Inferior parietal cortex (tissue), 1 donor: ENCODE data around the gene MKLN1.
A peak's percentile ranks its signal among the peaks of the same experiment; 100 is the strongest.
"Not testable (repeated sequence)": the region's sequence is repeated elsewhere in the genome, so short reads cannot be mapped to it uniquely, and the experiment has no call there.

ENCODE experiments used
- DNase-seq: peaks from one replicate; pipeline ENCODE4 v3.0.0-alpha.2; 2016; ENCODE audit errors: extremely low spot score

Gene MKLN1

DNA sequence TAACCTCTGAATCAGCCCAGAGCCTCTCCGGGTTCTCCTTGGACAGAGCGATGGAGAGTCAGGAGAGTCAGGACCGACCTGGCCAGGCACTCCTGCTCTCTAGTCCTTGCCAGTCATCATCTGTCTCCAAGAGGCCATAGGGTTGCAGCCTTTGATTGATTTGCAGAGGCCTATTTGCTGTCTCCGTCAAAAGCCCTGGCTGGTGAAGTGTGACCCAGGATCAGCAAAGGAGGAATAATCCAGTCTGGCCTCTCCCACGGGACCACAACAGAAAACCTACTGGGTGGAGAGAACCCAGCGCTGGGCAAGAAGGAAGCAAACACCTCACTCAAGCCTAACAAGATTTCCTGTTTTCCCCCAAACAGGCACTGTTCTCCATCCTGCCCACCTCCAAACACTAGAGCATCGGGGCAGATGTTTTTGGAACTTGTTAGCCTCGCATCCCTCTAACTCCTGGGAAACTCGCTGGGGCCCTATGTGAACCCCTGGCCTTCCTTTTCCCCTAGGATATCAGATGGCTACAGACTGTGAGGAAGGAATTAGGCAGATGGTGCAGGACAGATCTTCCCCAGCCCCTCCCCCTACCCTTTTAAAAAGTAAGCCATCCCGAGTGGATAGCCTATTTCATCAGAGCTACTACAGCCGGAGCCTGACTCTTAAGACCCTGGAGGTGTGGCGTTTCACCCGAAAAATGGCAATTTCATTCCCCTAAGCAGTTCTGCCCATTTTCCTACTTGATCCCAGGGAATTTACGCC, 174.4 kb downstream of the MKLN1 start:
- no peak for DNase-seq

DNA sequence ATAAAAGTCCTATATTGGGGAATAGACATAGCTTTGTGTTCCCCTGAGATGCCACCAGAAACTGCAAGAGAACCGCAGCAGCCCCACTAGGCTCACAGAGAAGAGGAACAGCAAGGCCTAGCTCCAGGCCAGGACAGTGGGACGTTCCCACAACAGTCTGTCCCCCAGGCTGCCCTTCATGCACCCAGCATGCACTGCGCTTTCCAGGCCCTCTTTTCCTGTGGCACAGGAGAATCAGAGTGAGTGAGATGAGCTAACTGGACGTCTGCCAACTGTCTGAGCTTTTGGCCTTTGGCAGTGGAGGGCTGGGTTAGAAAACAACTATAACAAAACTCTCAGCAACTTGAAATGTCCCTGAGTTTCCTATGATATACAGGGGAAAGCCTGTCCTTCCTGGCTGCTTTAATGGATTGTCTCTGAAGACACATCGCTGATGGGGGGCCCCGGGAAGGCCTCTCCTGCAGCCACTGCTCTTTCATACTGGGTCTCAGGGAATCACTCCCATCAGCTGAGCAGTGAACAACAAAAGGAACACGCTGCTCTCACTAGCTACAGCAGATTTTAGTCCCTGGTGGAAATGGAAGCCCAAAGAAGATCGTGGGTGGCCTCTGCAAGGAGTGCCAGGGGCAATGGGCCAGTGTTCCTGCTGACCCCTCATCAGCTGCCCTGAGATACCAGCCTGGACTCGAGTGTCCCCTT, 175.3 kb downstream of the MKLN1 start:
- DNase-seq = no peak

DNA sequence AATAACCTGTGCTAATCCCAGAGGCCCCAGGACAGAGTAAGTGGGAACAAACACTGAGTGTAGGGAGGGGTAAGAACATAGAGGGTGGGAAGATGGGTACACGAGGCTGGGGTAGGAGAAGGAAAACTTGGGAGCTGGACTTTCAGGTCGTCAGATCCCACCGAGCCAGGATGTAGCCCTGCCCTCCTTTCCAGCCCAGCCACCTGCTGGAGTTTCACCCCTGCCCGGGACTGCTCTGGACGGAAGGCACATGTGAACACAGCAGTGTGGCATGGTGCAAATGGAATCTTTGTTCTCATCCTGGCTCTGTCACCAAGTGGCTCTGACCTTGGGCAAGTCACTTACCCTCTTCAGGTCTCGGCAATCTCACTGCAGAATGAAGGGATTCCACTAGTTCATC, 176.0 kb downstream of the MKLN1 start:
- no peak for DNase-seq

DNA sequence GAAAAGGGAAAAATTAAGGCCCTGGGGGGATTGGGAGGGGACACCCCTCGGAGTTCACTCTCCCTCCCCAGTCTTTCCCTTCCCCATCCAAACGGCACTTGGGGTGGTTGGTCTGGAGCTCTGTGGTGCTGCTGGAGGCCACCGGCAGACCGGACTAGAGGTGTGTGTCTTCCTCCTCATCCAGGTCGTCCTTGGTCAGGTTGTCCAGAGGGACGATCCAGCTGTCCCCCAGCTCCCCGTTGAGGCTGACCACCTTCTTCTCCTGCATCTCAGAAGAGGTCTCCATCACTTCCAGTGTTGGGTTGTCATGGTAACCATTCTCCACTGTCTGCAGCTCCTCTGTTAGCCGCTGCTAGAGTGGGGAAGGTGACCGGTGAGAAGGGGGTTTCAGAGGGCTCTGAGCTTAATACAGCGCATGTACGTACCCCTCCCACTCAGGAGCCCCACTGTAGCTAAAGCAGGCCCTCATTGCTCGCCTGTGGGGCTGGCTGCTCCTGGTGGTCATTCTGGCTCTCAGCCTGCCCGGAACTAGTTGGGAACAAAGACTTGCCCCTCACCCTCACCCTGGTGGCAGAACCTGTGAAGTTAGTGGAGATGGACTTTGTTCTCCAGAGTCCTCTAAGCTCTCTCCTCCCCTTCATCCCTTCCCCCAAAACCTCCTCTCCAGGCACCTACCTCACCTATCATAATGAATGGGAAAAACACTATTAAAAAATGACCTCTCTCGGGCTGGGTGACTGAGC, 176.7 kb downstream of the MKLN1 start:
- no peak for DNase-seq

DNA sequence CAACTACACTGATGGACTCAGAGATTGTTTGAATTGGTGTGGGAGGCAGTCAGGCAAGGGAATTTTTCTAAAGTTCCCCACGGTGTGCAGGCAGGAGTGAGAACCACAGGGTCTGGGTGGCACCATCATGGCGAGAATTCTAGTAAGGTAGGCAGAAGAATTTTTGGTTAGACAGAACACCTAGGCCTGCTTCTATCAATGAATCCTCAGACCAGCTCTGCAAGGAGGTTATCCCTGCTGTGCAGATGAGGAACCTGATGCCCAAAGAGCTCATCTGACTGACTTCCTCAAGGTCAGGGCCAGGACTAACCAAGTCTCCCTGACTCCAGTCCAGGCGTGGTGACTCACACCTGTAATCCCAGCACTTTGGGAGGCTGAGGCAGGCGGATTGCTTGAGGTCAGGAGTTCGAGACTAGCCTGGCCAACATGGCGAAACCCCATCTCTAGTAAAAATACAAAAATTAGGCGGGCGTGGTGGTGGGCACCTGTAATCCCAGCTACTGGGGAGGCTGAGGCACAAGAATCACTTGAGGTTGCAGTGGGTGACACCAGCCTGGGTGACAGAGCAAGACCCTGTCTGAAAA, 177.5 kb downstream of the MKLN1 start:
- not testable (repeated sequence) for DNase-seq

DNA sequence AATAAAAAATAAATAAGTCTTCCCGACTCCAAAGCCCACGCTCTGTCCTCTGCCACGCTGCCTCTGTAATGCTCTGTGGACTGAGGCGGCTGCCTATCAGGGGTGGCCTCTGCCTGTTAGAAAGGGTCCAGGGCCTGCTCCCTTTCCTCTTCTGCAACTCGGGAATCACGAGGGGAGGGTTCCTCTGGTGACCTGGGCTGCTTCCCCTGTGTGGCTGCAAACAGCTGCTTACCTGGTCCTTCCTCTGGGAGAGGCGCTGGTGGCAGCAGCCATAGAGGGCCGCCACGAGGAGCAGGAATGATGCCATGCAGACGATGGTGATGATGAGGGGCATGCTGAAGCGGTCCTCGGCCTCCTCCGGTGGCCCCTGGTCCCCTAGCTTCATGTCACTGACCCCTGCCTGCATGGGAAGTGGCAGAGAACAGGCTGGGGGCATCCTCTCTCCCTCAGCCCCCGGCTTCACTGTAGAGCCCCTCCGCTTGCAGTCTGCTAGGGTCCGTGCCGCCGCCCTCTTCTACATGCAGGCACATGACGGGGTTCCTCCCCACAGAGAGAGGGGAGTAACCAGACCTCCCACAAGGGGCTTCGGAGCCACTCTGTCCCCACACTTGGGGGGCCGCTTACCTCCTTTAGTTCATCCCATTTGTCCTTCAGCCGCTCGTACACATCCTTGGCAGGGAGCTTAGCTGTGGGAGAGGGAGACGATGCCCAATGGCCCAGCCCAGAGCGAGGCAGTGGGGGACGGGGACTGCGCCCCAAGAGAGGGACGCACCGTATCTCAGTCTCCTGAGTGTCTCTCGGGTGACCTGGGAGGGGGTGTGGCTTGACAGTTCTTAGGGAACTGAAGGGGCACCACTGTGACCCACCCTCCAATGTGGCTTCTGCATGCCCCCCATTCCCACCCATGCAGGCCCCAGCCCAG, 178.2 kb downstream of the MKLN1 start:
- no peak for DNase-seq

DNA sequence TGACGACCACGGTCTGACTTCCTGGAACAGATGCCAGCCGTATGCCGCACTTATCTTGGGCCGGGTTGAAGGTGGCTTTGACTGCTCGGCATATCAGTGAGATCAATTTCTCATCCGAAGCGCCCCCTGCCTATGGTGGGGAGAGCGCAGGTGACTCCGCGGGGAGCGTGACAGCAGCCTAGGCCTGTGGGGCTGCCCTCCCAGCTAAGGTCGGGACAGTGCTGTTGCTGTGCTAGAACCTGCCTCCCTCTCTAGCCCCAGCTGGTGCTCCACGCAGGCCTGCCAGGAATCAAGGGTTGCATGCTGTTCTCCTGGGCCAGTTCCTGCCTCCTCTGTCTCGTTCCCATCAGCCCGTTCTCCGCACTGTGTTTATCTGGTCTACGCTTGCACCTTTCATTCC, 178.9 kb downstream of the MKLN1 start:
- no peak for DNase-seq

DNA sequence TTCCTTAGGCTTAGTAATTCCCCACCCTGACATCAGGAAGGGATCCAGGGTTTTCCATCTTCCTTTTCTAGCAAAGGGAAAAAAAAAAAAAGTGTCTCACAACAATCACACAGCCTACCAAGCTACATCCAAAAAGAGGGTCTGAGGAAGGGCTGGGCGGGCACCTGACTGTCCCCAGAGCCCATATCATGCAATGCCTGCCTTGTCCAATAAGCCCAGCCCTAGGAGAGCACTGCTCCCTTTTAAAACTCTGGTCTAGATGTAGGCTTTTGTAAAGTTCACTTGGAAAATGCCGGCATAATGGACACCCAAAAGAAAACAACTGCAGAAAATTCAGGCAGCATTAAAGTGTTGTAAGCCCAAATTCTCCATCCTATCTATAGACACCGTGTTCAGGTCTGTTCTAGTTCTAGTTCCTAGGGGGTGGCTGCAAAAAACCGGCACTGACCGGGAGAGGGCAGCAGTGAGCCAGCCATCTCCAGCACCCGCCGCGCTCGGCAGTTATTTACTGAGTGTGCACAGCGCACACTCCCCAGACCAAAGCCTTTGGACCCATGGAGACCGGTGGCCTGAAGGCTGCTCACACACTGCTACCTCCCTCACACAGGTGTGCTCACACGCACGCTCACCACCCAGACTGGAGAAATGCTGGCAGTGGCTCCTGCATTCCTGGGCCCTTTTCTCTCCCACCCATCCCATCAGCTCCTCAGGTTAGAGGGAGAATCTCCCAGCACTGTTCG, 180.1 kb downstream of the MKLN1 start:
- peak; percentile 91 for DNase-seq

DNA sequence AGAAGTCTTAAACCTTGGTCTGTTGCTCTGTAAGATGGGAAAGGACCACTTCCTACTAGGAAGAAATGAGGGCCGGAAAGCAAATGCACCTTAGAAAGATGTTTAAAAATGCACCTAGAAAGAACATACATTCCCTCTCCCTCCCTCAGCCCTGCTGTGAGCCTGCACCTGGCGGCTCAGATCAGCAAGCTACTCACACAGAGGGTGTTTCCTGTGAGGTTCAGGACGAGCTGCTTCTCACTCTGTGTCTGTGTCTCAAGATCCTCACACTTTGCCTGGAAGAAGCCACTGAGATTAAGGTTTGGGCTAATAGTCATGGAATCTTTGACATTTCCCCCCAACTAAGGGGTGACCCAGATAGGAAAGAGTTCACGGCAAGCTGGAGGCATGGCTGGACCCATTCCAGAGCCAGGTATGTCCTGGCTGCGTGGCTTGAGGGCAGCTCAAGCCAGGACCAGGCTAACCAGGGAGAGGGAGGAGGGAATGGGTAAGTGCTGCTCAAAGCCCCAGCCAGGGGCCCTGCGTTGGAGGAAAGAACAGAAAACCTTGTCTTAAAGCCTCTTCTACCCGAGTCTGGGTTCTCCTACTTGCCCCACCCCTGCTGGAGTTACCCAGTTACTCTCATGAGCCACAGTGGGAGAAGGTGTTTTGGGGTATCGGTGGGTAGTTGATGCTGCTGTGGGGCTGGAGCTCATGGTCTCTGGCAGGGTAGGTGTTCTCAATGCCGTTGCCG, 181.2 kb downstream of the MKLN1 start:
- DNase-seq = no peak

DNA sequence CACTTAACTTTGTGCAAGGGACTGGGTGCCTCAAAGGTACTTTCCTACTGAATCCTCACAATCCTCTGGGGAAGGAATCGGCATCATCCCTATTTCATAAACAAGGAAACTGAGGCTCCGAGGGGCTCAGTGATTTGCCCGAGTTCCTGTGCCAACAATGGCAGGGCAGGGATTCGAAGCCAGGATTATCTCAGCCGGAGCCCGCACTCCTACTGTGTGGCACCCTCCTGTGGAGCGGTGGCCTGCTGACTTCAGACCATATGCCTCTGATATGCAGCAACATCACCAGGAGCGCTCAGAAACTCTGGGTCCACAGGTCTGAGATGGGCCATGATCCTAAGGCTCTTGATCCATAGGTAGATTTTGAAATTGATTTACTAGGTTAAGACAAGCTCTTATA, 182.1 kb downstream of the MKLN1 start:
- DNase-seq = no peak

DNA sequence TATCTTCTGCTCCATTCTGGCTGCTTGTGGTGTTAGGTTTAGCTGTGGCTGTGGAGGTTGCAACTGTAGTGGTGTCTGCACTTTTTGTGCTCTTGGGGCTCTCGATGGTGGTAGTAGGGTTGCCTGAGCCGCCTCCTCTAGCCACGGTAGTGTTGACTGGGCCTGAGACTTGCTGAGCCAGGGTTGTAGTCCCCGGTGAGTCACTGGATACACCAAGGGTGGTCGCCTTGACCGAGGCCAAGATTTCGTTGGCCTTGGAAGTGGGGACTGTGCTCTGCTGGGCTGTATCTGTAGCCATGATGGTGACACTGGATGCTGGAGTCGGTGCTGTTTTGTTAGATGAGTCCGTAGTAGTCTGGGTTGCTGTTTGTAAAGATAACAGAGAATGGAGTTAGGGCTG, 183.4 kb downstream of the MKLN1 start:
- no peak for DNase-seq

DNA sequence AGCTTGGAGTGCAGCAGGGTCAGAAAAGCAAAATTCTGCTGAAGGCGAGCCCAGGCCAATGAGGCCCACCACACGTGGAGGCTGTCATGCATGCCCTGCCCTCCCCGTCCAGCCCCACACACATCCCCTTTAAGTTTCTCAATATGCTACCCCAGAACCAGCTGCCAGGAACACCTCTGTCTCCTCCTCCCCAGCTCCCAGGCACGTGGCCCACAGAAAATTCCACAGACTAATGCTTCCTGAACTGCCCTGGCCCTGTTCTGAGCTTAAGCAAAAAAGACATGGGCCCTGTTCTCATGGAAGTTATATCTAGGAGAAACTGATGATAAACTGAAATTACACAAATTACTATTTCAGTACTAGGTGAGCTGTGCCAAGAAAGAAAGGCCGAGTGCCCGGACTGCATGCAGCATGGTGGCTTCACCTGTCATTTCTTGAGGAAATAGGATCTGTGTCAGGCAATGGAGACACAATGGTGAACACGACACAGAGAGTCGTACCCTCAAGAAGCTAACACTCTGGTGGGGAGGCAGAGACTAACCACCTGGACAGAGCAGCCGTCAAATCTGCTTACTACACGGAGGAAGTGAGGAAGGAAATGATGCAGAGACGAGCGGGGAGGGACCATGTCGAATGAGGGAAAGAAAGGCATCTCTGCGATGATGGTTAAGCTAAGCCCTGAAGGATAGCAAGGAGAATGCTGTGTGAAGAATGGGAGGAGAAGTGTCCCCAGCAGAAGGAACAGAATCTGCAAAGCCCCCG, 184.3 kb downstream of the MKLN1 start:
- no peak for DNase-seq

DNA sequence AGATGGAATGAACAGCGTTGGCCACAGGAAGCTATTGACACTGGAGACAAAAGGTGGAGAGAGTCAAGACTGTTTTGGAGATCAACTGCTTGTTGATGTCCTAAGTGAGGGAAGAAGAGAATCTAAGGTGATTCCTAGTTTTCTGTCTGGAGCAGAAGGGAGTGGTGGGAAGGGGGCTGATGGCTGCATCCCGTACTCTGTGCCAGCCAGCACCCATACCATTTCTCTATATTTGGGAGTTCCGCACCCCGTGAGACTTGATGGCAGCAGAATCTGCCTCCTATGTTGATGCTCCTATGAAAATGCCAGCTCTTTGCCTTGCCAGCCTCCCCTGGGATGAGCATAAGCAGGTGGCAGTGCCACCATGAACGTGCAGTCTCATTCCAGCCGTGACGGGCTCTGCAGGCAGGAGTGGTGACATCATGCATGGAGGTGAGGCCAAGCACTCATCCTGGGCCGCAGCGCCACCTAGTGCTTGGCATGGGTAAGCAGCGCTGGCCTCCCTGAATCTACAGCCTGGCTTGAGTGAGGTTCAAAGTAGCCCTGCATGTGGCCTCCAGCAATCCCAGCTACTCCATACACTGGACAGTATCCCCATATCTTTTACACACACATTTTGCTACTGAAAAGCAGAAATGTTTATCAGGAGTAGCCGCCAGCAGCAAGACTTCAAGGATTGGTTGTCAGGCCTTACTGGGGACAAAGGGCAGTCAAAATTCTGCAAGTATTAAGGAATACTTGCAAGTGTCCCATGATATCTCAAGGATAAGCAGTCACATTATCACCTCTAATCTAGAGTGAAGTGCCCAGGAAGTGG, 185.8 kb downstream of the MKLN1 start:
- DNase-seq = peak; percentile 84

DNA sequence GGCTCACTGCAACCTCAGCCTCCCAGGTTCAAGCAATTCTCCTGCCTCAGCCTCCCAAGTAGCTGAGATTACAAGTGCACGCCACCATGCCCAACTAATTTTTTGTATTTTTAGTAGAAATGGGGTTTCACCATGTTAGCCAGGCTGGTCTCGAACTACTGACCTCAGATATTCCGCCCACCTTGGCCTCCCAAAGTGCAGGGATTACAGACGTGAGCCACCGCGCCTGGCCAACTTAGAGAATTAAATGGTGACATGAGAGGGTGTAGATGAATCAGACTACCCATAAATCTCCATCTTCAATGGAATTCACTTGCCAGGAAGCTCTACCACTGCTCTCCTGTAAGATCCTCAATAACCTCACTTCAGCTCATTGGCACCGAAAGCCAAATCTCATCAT, 187.8 kb downstream of the MKLN1 start:
- not testable (repeated sequence) for DNase-seq

DNA sequence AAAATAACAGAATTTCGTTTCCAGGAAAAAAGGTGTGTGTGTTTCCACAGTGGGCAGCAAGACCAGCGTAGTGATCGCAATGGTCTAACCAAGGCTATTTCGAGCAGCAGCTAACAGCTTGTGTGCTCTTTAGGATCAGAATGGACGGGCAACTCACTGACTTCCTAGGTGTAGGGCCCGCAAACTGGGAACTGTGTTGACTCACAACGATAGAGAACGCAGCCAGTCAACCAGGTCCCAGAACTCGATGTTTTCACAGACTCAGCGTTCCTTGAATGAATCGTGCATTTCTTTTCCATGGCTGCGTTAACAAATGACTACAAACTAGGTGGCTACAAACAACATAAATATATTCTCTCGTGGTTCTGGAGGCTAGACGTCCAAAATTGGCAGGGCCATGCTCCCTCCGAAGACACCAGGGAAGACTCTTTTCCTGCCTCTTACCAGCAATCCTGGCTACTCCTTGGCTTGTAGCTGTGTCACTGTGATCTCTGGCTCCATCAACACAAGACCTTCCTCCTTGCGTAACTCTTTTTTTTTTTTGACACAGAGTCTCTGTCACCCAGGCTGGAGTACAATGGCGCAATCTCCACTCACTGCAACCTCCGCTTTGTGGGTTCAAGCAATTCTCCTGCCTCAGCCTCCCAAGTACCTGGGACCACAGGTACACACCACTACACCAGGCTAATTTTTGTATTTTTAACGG, 189.7 kb downstream of the MKLN1 start:
- DNase-seq = no peak

DNA sequence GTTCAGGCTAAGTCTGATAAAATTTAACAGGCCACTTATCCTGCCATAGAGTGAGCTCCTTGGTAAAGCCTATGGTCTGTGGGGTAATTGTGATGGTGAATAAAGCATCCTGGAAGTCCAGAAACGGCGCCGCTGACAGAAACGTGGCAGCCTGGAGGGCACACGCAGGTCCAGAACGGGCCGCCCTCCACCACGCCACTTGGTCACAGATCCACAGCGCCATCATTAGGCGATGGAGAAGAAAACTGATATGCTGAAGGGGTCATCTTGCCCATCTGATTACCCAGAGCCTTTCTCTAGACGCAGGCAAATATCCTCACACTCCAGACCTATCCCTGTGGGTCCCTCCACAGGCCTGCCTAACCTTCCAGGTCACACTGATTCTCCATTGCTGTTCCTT, 190.9 kb downstream of the MKLN1 start:
- no peak for DNase-seq

DNA sequence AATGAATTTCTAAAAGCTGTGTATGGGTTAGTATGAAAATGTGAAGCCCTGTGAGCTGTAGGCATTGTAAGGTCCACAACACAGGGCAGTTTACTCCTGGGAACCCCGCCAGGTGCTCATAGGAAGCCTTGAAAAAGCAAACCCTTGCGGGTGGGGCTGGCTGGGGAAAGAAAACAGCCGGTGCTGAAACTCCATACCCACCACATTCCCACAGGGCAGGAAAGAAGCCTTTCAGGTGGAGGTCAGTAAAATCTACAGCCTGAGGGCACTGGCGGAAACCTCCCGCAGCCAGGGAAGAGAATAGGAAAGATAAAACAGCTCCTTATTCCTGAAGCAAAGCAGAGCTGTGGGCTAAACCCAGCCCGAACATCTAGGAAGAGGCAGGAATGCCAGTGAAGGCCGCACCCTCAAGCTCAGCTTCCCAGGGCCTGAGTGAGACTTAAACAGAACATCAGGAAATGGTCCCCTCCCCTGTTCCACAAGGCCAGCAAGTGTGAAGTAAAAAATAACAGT, 194.0 kb downstream of the MKLN1 start:
- DNase-seq = no peak
